HG03439 (cell line): ENCODE results near the gene ADAMTS20.

Experiments used
- ATAC-seq: cut with Tn5 transposase; IDR thresholded peaks from one replicate; pipeline ENCODE4 v1.9.1; 2021; ENCODE audit warnings: mild to moderate bottlenecking, moderate library complexity; ENCODE audit not compliant: unreplicated experiment

The ADAMTS20 gene

DNA sequence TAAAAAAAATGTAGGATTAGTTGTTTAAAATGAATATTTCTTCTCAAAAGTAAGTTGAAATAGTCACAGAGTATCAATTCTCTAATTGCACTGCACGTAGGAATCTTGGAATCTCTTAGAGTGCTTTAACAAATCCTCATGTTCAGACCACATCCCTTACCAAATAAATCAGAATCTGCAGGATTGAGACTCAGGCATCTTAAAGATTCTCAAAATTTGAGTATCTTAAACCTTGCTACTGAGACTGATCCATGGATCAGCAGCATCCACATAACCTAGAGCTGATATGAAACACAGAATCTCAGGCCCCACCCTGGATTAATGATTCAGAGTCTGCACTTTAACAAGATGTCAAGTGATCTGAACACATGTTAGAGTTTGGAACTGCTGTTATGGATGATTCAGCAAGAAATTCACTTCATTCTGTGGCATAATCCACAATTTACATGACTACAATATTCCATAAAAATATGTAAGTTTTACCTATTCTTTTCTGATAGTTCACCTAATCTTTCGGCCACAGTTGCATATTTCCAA lies 58.7 kb downstream of the ADAMTS20 start:
- ATAC-seq: no peak

DNA sequence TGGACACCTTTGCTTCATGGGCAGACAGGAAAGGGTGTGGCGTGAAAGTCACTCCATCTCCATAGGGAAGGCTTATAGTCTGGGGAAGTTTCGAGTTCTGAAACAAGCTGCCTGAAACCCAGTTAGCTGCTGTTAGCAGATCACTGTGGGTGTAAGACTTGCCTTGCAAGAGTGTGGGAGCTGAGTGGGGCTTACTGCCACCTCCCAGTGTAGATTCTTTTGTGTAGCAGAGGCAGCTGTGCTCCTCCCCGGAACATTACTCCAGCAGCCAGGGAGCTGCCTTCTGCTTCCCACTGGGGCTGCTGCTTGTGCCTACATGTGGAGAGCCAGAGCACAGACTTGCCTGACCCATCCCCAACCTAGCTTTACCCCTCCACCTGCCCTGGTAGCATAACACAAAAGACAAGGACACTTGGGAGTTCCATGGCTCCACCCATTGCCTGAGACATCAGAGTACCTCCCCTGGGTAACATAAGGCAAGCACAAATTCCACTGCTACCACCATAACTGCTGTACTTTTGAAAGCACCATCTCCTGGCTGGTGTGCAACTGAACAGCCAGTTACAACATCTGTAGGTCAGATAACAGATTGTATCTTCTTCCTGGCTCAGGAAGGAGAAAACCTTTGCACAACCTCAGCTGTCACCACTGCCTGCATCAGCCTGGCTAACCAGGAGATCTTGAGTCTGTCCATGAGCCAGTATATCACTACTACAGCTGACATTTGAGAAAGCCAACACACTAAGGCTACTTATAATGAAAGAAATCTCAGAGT lies 69.5 kb downstream of the ADAMTS20 start:
- no peak for ATAC-seq

DNA sequence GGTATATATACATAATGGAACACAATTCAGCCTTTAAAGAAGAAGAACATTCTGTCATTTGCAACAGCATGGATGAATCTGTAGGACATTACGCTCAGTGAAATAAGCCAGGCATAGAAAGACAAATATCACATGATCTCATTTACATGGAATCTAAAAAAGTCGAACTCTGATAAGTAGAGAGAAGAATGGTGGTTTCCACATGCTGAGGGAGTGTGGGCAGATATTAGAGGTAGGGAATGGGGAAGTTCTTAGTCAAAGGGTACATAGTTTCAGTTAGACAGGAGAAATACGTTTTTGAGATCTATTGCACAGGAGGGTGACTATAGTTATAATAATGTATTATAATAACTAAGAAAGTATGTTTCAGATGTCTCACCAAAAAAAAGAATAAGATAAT lies 71.4 kb downstream of the ADAMTS20 start:
- no peak for ATAC-seq

DNA sequence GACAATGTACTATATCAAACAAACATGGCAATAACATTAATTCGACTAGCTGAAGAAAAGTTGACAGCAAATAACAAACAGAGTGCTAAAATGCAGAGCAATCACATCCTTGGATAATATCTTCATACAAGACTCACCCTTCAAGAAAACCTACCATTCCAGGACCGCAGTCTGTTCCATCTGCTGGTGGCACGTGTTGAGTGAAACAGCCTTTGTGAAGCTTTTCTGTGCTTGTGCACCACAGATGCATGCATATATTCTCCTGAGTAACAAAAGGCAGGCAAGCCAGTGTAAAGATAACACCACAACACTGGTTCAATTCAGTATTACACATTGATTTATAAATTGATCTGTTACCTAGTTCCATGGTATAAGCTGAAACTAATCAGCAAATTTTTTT lies 89.3 kb downstream of the ADAMTS20 start:
- ATAC-seq: no peak

DNA sequence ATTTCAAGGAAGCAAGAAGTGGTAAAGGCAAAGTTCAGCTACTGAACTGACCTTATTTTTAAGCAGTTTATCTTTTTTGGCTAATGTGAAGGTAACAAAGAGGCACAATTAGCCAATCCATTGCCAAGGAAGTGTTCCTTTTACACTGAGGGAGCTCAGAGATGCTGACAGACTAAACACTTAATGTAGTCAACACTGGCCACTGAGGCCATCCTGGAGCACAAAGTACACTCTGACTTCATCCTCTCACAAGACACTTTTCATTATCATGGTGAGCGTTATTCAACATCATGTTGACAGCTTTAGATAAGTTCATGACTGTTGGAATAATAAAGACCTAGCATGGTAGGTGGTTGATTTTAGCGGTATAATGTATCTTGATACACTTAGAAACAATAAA lies 89.9 kb downstream of the ADAMTS20 start:
- no peak for ATAC-seq

DNA sequence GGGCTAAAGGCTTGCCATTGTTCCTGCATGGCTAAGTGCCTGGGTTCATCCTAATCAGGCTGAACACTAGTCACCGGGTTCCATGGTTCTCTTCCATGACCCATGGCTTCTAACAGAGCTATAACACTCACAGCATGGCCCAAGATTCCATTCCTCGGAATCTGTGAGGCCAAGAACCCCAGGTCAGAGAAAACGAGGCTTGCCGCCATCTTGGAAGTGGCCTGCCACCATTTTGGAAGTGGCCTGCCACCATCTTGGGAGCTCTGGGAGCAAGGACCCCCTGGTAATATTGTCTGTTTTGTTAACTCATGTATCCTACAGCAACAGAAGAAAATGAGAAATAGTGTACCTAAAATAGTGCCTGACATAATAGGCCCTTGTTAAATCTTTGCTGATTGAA lies 92.7 kb downstream of the ADAMTS20 start:
- ATAC-seq: no peak

DNA sequence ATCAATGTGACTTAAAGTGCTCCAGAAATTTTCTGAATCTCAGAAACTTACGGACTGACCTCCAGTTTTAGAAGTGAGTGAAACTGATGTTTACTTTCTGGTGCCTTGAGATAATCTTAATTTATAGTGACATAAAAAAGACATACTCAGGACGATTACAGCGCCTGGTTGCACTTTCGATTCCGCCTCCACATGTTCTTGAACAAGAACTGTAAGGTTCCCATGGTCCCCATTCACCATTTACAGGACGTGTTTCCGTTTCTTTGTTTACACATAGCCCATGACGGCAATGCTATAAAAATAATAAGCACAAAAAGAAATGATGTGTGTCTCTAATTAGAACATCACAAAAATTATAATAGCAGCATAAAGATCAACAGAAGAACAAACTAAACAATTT lies 98.2 kb downstream of the ADAMTS20 start:
- ATAC-seq: no peak

DNA sequence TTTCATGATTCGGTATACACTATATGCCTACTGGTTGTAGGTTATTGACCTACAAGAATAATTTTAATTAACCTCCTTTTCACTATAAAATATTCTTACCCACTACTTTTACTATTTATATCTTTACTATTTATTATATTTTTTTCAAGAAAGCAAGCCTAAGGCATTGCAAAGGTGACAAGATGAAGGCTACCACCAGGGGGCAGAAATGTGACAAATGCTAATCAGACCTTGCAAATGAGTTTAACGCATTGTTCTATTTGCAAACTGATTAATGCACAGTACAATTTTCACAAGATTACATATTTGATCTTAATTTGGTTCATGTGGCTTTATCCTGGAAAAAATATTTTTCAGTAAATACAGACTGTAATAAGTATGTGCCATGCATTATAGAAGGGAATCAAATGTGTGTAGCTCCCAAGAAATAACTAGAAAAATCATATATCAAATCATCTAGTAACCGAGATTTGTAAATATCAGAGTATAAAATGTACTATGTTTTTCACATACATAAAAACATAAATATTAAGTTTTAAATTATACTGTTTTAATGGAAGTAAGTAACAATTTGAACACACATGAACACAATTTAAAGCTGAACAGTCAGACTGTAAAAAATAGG lies 107.0 kb downstream of the ADAMTS20 start:
- no peak for ATAC-seq

DNA sequence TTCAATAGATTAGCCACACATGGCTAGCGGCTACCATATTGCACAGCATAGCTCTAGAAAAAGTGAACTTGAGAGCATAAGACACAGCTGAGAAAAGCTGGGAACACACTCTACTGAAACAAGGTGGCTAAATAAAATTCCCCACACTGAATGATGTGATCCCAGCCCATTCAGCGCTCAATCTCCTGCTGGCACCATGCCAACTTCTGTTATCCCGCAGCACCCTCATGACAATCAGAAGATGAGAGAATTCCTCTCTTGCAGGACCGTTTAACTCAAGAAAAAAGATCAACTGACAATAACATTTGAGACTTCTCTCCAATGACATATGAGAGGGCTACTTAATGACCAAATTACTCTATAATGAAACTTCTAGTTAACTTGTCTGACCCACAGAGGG lies 115.4 kb downstream of the ADAMTS20 start:
- ATAC-seq: no peak

DNA sequence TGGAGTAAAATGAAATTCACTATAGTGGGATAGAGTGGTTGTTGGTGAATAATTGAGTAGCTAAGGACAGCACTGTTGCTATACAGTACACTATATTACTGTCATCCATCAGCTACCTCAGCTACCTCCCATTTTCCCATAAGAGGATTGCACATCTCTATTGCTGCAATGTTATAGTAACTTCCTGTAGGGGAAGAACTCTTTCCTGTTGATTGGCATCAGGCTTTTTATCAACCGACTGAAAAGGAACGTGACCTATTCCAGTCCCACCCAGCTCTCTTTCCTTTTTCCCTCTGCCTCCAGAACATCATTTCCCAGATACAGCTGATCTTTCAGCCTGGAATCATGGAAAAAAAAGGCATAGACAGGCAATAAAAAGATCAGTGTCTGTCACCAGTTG lies 117.4 kb downstream of the ADAMTS20 start:
- no peak for ATAC-seq

DNA sequence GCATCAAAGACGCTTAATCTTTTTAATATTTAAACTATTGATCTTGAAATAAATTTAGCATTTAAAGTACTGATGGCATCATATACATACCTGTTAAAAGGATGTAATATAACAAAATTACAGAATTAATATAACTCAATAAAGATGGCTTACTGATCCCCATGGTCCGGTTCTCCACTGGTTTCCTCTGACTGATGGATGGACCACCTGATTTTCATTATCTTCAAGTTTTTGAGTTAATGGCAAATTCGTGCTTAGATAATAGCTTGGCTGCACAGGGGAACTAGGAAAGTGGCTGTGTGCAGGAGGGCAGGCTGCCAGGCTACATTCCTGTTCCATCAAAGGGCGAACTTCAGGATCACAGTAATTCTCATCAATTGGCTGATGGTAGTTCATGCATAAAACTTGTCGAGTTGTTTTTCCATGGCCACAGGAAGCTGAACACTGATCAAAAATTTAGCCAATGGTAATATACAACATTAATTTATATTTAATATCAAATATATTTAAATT lies 123.9 kb downstream of the ADAMTS20 start:
- no peak for ATAC-seq

DNA sequence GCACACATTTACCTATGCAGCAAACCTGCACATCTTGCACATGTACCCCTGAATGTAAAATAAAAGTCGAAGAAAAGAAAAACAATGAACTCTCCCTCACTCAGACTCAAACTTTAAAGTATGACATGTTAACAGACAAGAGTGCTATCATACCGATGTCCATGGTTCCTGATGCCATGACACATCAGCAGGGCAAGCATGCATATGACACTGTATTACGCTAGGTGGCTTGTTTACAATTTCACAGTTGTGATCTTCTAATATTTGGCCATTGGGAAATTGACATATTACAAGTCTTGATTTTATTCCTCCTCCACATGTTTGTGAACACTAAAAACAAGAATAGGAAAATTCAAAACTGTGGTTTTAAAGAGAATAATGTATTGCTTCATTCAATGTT lies 126.6 kb downstream of the ADAMTS20 start:
- no peak for ATAC-seq

DNA sequence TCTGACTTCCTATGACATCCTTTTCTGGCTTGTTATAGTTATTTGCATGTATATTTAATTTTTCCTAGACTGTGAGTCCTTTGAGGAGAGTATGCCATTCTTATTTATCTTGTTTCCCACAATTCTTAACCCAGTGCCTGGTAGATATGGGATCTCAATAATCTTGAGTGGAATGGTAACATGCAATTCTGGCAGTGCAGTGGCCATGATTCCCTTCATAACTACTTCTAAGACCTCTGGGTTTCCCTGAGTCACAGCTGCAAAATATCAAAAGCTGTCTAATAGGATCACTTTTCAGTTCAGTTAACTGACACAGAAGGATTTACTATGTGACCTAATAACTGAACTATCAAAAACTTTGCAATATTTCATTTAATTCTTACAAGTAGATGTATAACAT lies 135.0 kb downstream of the ADAMTS20 start:
- no peak for ATAC-seq

DNA sequence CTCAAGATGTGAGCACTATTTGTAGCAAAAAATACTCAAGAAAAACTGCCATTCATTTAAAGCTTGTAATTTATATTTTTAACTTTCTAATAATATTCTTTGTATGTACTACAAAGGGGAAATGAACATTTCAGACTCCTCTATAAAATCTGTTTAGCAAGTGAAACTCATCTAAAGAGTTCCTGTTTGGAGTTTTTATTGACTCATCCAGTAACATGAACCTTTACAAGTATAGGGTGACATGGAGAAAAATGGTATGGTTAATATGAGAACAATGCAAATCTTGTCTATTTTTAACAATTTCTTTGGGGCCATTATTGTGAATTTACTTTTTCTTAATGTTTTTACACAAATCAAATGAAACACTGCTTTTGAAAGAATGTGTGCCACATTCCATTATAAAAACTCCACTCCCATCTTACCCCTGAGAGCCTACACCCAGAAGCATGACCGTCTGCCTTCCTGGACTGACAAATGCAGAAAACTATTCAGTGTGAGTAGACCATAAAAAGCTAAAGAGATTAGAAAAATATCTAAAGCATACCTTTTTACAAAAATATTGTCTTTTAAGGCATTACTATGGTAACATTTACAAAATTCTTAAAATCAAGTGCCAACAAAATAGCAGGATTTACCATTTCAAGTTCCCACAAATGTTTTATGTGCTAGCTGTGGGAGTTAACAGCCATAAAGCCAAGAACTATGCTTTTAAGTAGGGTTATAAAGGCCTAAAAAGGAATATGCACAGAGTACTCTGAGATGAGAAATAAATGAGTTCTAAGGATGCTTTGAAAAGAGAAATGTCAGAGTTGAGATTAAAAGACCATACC lies 144.0 kb downstream of the ADAMTS20 start:
- ATAC-seq: no peak

DNA sequence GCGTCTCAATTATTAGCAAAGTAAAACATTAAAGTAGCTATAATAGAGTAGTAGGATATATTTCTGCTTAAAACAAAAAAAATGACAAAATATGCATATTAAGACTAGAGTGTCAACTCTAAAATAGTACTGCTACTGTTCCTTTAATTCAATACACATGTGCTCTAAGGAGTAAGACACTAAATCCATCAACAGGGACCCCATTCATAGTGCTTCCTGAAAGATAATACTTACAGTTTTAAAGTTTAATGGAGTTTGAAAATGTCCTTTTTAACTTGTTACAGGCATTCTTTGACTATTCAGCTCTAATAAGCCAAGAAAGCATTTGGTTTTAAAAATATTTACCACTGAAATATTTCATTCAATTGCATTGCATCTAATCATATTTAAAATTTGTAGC lies 145.2 kb downstream of the ADAMTS20 start:
- ATAC-seq: no peak

DNA sequence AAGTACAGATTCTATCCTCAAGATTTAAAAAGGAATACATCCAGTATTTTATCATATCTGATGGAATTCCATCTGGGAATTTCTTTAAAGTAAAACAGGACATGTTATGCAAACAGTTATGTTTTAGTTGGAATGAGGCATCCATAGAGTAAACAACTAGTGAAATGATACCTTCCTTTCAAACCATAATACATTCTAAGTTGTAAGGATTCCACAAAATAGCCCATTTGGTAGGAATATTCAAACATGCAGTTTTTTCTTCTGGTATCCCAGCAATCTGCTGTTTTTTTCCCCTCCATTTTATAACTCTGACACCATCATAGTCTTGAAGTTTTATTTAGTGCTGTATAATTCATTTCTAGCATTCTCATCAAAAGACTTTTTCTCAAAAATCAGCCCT lies 149.6 kb downstream of the ADAMTS20 start:
- ATAC-seq: no peak

DNA sequence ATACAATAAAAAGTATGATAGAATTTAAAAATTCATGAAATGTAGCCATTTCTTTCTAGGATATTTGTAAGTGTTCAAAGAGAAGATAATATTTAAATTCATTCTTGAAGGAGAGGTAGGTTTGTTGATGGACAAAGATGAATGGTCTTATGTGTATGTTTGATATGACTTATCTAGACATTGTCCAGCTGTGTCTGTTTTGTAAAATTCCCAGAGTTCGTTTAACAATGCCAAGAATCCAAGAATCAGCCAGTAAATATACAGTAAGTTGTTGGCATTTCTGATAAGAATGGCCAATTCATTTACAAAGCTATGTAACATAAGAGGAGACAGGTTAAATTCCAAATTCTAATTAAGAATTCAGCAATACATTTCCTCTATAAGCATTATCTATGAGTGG lies 150.9 kb downstream of the ADAMTS20 start:
- no peak for ATAC-seq

DNA sequence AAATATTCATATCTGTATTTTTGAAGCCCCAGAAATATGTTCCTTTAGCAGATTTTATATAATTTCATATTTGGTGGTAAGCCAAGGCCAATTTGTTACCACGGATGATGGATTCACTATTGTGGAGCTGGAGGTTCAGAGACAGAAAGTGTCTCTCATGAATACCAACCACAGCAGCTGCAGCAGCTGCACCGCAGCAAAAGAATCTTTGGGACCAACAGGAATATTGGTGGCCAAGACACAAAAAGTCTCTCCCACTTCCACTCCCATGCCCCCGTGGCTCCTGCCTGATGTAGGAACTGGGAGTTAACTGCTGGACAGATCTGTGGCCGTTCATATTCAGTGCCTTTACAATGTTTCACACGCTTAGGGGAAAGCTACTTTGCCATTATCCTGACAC lies 155.3 kb downstream of the ADAMTS20 start:
- no peak for ATAC-seq

DNA sequence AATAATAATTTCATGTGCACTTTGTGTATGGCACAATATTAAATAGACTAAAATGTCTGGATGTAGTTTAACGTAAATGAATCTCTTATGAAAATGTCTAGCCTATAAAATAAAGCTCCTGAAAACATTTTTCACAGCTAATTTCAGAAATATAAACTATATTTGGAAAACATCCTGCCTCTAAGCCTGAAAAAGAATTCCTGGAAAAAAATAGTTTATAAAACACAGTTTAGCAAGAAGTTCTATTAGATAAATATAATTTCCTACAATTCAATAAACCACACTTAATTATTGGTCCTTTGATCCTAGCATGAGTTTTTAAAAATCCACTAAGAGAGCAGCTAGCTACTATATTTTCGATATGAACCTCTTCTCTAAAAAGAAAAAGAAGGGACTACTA lies 159.9 kb downstream of the ADAMTS20 start:
- no peak for ATAC-seq

DNA sequence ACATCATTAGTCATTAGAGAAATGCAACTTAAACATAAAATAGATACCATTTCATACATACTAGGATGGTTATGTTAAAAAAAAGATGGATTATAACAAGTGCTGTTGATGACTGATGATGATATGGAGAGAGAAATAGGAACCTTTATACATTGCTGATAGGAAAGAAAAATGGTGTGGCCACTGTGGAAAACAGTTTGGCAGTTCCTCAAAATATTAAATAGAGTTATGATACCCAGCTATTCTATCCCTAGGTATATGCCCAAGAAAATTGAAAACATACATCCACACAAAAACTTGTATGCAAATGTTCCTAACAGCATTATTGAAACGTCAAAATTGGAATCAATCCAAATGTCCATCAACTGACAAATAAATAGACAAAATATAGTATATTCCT lies 170.1 kb downstream of the ADAMTS20 start:
- ATAC-seq: no peak

DNA sequence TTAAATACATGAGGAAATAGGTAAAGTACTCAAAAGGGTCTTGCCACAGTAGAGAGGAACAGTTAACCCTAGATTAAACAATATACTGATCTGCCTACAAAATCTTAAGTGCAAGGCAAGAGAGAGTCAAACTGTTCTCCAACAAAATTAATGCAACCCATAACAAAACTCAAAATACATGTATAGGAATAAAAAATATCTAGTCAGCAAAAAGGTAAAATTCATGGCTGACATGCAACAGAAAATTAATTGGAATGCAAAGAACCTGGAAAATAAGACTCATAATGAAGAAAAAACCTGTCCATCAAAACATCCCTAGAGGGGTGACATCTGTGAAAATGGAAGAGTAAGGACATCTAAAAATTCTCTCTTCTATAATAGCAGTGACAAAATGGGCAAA lies 173.6 kb downstream of the ADAMTS20 start:
- no peak for ATAC-seq
